GM18951 (cell line): ENCODE measurements around the gene SMC4.

ENCODE experiments used
- POLR2A ChIP-seq: IDR thresholded peaks from 4 replicates; pipeline ENCODE4 v1.6.1; 2011; ENCODE audit warnings: mild to moderate bottlenecking; ENCODE audit not compliant: insufficient read length, insufficient read depth; ENCODE audit errors: extremely low read depth
- in situ Hi-C: fragments of 300-500 bp; cut with MboI; formaldehyde crosslinking; loops from one replicate; pipeline ENCODE4 v1.12.0; 2022; ENCODE audit warnings: low sequenced_read_pairs, mixed read lengths, inconsistent platforms; ENCODE audit not compliant: unreplicated experiment

SMC4 gene

DNA sequence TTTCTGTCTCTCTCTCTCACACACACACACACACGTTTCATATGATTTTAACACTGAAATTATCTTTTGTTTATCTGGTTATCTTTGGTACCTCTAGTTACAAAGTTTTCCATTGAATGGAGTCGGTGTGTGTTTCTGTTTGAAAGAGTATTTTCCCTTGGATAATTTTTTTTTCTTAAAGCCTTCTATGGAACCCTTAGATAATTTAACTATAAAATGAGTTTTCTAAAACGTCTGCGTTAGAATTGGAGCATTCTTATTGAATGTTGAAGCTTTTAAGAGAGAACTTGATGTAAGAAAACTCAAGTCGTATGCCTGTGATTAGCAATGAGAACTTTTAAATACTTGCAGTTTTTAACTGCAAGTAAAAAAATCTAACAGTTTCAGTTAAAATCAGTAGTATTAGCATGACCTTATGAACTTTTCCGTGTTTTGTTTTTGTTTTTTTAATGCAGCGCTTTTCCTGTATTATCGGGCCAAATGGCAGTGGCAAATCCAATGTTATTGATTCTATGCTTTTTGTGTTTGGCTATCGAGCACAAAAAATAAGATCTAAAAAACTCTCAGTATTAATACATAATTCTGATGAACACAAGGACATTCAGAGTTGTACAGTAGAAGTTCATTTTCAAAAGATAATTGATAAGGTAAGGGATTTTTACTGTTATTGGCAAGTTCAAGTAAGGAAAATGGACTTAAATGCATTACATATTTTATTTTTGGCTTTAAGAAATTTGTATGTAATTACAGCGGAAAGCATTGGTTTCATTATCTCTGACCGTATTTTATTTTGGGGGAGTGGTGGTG is 3.0 kb downstream of the SMC4 start:
- in situ Hi-C loops = no loop called here
- TF ChIP-seq POLR2A = no peak

- no peak for TF ChIP-seq POLR2A
- in situ Hi-C loops = no loop called here
Measured at GRCh38 chr3:160403028-160403545, 3.6 kb downstream of the SMC4 start.

DNA sequence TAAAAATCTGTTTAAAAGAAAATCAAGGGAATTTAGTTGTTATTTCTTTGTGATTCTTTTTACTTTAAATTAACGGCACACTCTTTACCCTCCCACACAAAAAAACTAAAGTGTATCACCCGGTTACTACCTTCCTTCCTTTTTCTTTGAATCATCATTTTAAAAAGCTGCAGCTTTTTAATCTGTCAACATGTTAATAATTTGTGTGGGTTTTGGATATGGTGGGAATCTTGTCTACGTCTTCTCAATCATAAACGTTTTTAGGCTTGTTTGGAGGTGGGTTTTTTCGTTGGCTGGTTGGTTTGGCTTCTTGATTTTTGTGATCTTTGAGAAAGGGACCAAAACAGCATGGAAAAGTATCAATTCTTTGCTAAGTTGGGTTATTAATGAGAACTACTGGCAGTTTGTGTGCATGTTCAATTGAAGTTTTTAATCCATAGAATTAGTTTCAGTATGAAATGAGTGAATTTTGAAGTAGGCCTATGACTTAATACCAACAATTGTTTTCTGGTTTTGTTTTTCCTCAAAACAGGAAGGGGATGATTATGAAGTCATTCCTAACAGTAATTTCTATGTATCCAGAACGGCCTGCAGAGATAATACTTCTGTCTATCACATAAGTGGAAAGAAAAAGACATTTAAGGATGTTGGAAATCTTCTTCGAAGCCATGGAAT is 4.5 kb downstream of the SMC4 start:
- no peak for TF ChIP-seq POLR2A
- in situ Hi-C loops = no loop called here

DNA sequence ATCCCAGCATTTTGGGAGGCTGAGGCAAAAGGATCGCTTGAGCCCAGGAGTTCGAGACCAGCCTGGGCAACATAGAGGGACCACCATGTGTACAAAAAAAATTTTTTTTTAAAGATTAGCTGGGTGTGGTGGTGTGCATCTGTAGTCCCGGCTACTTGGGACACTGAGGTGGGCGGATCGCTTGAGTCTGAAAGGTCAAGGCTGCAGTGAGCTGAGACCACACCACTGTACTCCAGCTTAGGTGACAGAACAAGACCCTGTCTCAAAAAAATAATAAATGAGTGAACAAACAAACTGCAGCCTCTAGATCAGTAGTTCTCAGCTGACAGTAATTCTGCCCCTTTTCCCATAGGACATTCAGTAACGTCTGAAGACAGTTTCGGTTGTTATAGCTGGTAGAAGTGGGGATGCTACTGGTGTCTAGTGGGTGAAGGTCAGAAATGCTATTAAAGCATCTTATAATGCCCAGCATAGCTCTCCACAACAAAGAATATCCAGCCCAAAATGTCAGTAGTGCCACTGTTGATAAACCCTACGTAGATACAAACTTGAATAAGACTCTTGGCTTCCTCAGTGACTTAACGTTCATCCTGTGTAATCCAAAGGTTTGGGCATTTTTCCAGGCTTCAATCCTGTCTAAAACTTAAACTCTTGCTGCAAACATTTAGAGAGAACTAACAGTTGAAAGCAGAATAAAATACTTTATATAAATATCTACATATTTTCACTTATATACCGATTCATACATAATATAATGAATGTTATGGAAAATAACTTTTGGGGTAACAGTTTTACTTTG is 10.6 kb downstream of the SMC4 start:
- no peak for TF ChIP-seq POLR2A
- in situ Hi-C loops = no loop called here

- no peak for TF ChIP-seq POLR2A
- in situ Hi-C loops = no loop called here
Measured at GRCh38 chr3:160412477-160412876, 13.0 kb downstream of the SMC4 start.

GRCh38 chr3:160413613-160414248 is 14.3 kb downstream of the SMC4 start:
- in situ Hi-C loops = no loop called here
- TF ChIP-seq POLR2A = no peak

DNA sequence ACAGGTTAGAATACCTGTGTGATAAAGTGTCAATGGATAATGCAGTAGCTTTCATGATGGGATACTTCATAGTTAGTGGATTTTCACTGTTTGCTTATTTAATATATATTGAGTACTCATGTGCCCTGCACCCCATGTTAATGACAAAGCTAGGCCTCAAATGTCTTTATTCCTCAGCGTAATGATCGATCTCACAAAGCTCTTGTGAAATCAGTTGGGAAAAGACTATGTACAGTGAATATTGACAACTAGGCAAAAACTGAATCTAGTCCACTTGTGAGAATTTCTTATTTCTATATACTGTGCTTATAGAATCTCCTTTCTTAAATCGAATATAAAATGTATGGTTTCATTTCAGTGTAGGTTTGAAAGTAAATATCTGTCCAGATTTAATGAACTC is 17.9 kb downstream of the SMC4 start:
- in situ Hi-C loops = no loop called here
- TF ChIP-seq POLR2A = no peak

DNA sequence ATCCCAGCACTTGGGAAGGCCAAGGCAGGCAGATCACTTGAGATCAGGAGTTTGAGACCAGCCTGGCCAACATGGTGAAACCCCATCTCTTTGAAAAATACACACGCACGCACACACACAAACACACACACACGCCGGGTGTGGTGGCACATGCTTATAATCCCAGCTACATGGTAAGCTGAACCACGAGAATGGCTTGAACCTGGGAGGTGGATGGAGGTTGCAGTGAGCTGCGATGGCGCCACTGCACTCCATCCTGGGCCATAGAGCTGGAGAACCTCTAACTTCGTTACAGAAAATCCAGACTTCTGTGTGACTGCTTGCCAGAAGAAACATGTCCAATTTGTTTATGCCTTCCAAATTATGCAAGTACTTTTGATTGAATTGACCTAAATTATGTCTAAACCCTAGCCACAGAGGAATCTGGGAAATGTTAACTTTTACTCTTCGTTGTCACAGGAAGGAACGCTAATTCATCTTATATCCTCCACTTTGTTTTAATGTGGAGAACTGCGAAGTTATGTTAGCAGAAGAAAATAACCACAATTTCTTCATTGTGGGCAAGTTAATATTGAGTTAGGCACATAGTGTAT is 28.5 kb downstream of the SMC4 start:
- TF ChIP-seq POLR2A = no peak
- in situ Hi-C loops = no loop called here

DNA sequence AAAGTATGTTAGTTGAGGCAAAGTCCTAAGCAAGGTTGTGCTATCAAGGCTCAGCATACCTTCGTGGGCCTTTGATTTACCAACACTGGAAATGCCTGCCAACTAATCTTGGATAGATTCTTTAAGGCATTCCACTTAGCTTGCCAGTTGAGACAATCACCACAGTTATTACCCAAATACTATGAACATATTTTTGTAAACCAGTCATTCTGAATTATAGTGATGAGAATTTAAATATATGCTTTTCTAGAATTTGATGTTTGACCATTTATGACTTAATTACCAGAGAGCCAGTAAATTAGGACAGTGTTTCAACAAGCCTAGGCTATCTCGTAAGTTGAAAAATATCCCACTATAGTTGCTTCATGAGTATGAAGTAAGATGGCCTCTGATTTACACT is 34.6 kb downstream of the SMC4 start:
- in situ Hi-C loops = no loop called here
- no peak for TF ChIP-seq POLR2A

GRCh38 chr3:160435095-160435494 is 35.6 kb downstream of the SMC4 start:
- no peak for TF ChIP-seq POLR2A
- in situ Hi-C loops = no loop called here

DNA sequence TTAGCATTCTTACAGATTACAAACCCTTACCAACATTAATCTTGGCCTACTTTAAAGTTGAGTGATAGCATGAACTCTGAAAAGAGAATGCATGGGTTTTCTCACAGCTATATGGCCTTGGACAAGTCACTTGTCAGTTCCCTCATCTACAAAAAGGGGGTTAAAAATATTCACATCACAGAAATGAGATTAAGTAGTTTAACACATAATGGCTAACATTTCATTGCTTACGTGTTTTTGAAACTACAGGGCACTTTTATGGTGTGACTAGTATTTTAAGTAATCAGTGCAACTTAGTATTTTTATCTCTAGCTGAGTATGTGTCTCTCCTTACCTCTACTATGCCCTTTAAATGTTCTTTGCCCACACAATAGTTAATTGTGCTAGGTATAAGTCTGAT is 36.3 kb downstream of the SMC4 start:
- in situ Hi-C loops = no loop called here
- TF ChIP-seq POLR2A = no peak

DNA sequence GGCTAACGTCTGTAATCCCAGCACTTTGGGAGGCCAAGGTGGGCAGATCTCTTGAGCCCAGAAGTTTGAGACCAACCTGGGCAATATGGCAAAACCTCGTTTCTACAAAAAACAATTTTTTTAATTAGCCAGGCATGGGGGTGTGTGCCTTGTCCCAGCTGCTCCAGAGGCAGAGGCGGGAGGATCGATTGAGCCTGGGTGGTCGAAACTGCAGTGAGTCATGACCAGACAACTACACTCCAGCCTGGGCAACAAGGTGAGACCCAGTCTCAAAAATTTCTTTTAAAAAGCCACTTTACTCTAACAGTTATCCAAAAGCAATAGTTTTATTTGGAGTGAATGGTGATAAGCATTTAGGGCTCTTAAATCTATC is 37.6 kb downstream of the SMC4 start:
- in situ Hi-C loops = no loop called here
- TF ChIP-seq POLR2A = no peak
